HG03025 (cell line): Measurements from ENCODE around the gene TEX264.

Experiments used
- ATAC-seq: cut with Tn5 transposase; IDR thresholded peaks from one replicate; pipeline ENCODE4 v1.9.1; 2021; ENCODE audit warnings: mild to moderate bottlenecking, moderate library complexity; ENCODE audit not compliant: unreplicated experiment, low FRiP score

The TEX264 gene

GRCh38 chr3:51712511-51712931, 41.5 kb downstream of the TEX264 start:
- ATAC-seq: no peak

- no peak for ATAC-seq
These were observed 41.9 kb downstream of the TEX264 start for GRCh38 chr3:51712963-51713362.

- ATAC-seq: no peak
These were observed 44.4 kb downstream of the TEX264 start for GRCh38 chr3:51715231-51715976.

- no peak for ATAC-seq
These were observed 44.9 kb downstream of the TEX264 start for GRCh38 chr3:51715977-51716294.

- no peak for ATAC-seq
These were observed 45.8 kb downstream of the TEX264 start for GRCh38 chr3:51716805-51717204.

GRCh38 chr3:51717446-51717845, 46.4 kb downstream of the TEX264 start:
- ATAC-seq: no peak

GRCh38 chr3:51717947-51718346, 46.9 kb downstream of the TEX264 start:
- no peak for ATAC-seq

GRCh38 chr3:51718547-51719409, 47.7 kb downstream of the TEX264 start:
- no peak for ATAC-seq

- ATAC-seq: no peak
These were observed 48.5 kb downstream of the TEX264 start for GRCh38 chr3:51719410-51720025.

- no peak for ATAC-seq
These were observed 49.4 kb downstream of the TEX264 start for GRCh38 chr3:51720292-51721061.

- no peak for ATAC-seq
These were observed 50.2 kb downstream of the TEX264 start for GRCh38 chr3:51721062-51721745.

GRCh38 chr3:51722362-51722761, 51.3 kb downstream of the TEX264 start:
- ATAC-seq: no peak

- ATAC-seq: no peak
These were observed 56.4 kb downstream of the TEX264 start for GRCh38 chr3:51727500-51727899.

- no peak for ATAC-seq
These were observed 58.1 kb downstream of the TEX264 start for GRCh38 chr3:51729042-51729633.

- no peak for ATAC-seq
These were observed 63.0 kb downstream of the TEX264 start for GRCh38 chr3:51733859-51734571.

- ATAC-seq: no peak
These were observed 63.5 kb downstream of the TEX264 start for GRCh38 chr3:51734572-51734907.

- no peak for ATAC-seq
These were observed 64.0 kb downstream of the TEX264 start for GRCh38 chr3:51735039-51735438.

- no peak for ATAC-seq
These were observed 64.9 kb downstream of the TEX264 start for GRCh38 chr3:51735950-51736349.

GRCh38 chr3:51739110-51739509, 68.1 kb downstream of the TEX264 start:
- no peak for ATAC-seq
